Medulla oblongata (tissue), 1 donor: ENCODE measurements around the gene ERMP1.

ENCODE experiments used
- DNase-seq: peaks from one replicate; pipeline ENCODE4 v3.0.0-alpha.2; 2015; ENCODE audit errors: extremely low spot score

ERMP1 gene

GRCh38 chr9:5854063-5854790 lies 21.3 kb upstream of the ERMP1 start:
- no peak for DNase-seq

- DNase-seq, result no peak
Observed at GRCh38 chr9:5853617-5854016, 20.7 kb upstream of the ERMP1 start.

GRCh38 chr9:5852987-5853386 lies 20.1 kb upstream of the ERMP1 start:
- DNase-seq, result no peak

- DNase-seq, result no peak
Observed at GRCh38 chr9:5851445-5851844, 18.5 kb upstream of the ERMP1 start.

- DNase-seq, result no peak
Observed at GRCh38 chr9:5850724-5851122, 17.8 kb upstream of the ERMP1 start.

GRCh38 chr9:5848372-5848882 lies 15.5 kb upstream of the ERMP1 start:
- DNase-seq, result no peak

- DNase-seq, result no peak
Observed at GRCh38 chr9:5846501-5846921, 13.6 kb upstream of the ERMP1 start.

- DNase-seq, result no peak
Observed at GRCh38 chr9:5846096-5846495, 13.2 kb upstream of the ERMP1 start.

- no peak for DNase-seq
Observed at GRCh38 chr9:5845157-5845531, 12.2 kb upstream of the ERMP1 start.

GRCh38 chr9:5843794-5844471 lies 11.0 kb upstream of the ERMP1 start:
- DNase-seq, result no peak

- no peak for DNase-seq
Observed at GRCh38 chr9:5842929-5843793, 10.2 kb upstream of the ERMP1 start.

- no peak for DNase-seq
Observed at GRCh38 chr9:5841771-5842573, 9.1 kb upstream of the ERMP1 start.

GRCh38 chr9:5840788-5841187 lies 7.9 kb upstream of the ERMP1 start:
- no peak for DNase-seq

GRCh38 chr9:5839572-5839902 lies 6.6 kb upstream of the ERMP1 start:
- no peak for DNase-seq

GRCh38 chr9:5838884-5839571 lies 6.1 kb upstream of the ERMP1 start:
- DNase-seq, result no peak

GRCh38 chr9:5835808-5836207 lies 2.9 kb upstream of the ERMP1 start:
- DNase-seq, result no peak

GRCh38 chr9:5834214-5834613 lies 1.3 kb upstream of the ERMP1 start:
- no peak for DNase-seq

GRCh38 chr9:5832071-5832537 lies 813 bp downstream of the ERMP1 start:
- DNase-seq, result peak; percentile 37

GRCh38 chr9:5825895-5826622 lies 6.9 kb downstream of the ERMP1 start:
- no peak for DNase-seq

GRCh38 chr9:5825223-5825622 lies 7.7 kb downstream of the ERMP1 start:
- peak; percentile 64 for DNase-seq
